Stimulated activated memory B cell treated with anti-CD40 and anti-IgM and Interleukin-4, amounts not matched to agents 10 μg/mL and 1 μg/mL and 100 μg/mL, for 72 hours (primary cell): Measurements from ENCODE around the gene POLR2A.
A peak's percentile ranks its signal among the peaks of the same experiment; 100 is the strongest.

Experiments
- ATAC-seq: fragments of 150-1000 bp; cut with Tn5 transposase; 2 replicates; pipeline ENCODE4 v1.10.0; 2021
- H3K27ac Mint-ChIP-seq: one replicate; pipeline ENCODE4 v1.8.0; 2022; ENCODE audit warnings: mild to moderate bottlenecking, mixed read lengths
- H3K27me3 Mint-ChIP-seq: one replicate; pipeline ENCODE4 v1.8.0; 2022; ENCODE audit warnings: mixed read lengths
- H3K36me3 Mint-ChIP-seq: one replicate; pipeline ENCODE4 v1.8.0; 2022; ENCODE audit warnings: mixed read lengths
- H3K4me1 Mint-ChIP-seq: one replicate; pipeline ENCODE4 v1.8.0; 2022; ENCODE audit warnings: mixed read lengths
- H3K4me3 Mint-ChIP-seq: one replicate; pipeline ENCODE4 v1.8.0; 2022; ENCODE audit warnings: mild to moderate bottlenecking, moderate library complexity, mixed read lengths
- H3K9me3 Mint-ChIP-seq: one replicate; pipeline ENCODE4 v1.8.0; 2022; ENCODE audit warnings: mixed read lengths

POLR2A gene

DNA sequence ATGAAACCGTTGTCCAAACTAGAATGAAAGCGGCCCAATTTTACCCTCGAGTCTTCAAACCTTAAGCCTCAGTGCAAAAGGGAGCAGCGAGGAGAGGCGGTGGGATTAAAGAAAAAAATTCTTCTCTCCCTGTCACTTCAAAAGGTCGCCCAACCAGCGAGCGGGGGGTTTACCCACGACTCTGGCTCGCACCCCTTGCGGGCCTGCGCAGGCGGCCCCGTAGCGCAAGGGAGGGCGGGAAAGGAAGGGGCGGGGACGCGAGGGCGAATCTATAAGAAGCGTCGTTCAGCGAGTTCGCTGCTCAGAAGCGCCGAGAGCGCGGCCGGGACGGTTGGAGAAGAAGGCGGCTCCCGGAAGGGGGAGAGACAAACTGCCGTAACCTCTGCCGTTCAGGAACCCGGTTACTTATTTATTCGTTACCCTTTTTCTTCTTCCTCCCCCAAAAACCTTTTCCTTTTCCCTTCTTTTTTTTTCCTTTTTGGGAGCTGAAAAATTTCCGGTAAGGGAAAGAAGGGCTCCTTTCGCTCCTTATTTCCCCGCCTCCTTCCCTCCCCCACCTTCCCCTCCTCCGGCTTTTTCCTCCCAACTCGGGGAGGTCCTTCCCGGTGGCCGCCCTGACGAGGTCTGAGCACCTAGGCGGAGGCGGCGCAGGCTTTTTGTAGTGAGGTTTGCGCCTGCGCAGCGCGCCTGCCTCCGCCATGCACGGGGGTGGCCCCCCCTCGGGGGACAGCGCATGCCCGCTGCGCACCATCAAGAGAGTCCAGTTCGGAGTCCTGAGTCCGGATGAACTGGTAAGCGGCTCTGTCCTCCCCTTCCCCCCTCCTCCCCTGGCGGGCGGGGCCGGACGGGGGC lies at the start of gene POLR2A:
TSS of gene POLR2A (plus strand) at position 300 of the 852 bp plus-strand sequence.
- Mint-ChIP-seq H3K36me3 (peaks cover 7% of the 10 kb centered on the region), H3K9me3 (no peaks in the 10 kb centered on the region), H3K27ac (peak within 1 kb of the TSS; percentile 100), H3K4me1 (peaks cover 74% of the 10 kb centered on the region), H3K4me3 (peak within 1 kb of the TSS; percentile 99), H3K27me3 (no peaks in the 10 kb centered on the region)
- ATAC-seq, result peak; percentile 84

DNA sequence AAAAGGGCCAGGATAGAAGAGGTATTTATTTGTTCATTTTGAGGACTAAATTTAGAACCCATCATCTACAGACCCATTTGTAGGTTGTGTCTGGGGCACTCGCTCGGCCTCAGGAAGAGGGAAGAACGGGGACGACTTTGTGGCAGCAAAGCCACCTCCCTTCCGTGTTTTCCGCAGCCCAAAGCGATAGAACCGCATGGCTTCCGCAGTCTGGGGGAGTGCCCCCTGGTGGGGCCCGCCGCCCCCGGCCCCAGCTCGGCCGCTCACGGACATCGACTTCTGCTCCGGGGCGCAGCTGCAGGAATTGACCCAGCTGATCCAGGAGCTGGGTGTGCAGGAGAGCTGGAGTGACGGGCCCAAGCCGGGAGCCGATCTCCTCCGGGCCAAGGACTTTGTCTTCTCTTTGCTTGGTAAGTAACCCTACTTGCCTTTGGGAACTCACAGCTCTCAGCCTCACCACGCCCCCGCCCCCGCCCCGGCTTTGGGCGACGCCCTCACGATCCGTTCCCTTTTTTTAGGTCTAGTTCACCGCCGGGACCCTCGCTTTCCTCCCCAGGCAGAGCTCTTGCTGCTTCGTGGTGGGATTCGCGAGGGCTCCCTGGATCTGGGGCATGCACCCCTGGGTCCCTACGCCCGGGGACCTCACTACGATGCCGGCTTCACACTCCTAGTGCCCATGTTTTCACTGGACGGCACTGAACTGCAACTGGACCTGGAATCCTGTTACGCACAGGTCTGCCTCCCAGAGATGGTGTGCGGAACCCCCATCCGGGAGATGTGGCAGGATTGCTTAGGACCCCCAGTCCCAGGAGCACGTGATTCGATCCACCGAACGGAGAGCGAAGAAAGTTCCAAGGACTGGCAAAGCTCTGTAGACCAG lies 48.2 kb upstream of the POLR2A start:
- Mint-ChIP-seq H3K4me3 (peak overlapping the region; percentile 90), H3K27ac (peak overlapping the region; percentile 81), H3K36me3 (peaks cover 21% of the 10 kb centered on the region), H3K27me3 (peaks cover 32% of the 10 kb centered on the region), H3K4me1 (peaks cover 43% of the 10 kb centered on the region), H3K9me3 (no peaks in the 10 kb centered on the region)
- peak; percentile 37 for ATAC-seq

DNA sequence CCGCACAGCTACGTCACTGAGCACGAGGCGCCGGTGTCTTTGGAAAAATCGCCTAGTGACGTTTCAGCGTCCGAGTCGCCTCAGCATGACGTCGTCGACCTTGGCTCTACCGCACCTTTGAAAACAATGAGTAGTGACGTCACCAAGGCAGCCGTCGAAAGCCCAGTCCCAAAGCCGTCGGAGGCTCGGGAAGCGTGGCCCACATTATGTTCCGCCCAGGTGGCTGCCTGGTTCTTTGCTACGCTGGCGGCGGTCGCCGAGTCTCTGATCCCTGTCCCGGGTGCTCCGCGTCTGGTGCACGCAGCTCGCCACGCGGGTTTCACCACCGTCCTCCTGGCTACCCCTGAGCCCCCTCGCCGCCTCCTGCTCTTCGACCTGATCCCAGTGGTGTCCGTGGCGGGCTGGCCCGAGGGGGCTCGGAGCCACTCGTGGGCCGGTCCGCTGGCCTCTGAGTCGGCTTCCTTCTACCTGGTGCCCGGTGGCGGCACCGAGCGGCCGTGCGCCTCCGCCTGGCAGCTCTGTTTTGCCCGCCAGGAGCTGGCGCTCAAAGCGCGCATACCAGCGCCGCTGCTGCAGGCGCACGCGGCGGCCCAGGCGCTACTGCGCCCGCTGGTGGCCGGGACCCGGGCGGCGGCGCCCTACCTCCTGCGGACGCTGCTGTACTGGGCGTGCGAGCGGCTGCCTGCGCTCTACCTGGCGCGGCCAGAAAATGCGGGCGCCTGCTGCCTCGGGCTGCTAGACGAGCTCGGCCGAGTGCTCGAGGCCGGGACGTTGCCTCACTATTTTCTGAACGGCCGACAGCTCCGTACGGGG lies 47.4 kb upstream of the POLR2A start:
- peaks cover 36% of the 10 kb centered on the region for H3K27me3 Mint-ChIP-seq
- peak; percentile 68 for ATAC-seq
- peak overlapping the region; percentile 90 for H3K4me3 Mint-ChIP-seq
- peaks cover 43% of the 10 kb centered on the region for H3K4me1 Mint-ChIP-seq
- peak overlapping the region; percentile 81 for H3K27ac Mint-ChIP-seq
- H3K36me3 Mint-ChIP-seq, result peaks cover 21% of the 10 kb centered on the region
- H3K9me3 Mint-ChIP-seq, result no peaks in the 10 kb centered on the region

DNA sequence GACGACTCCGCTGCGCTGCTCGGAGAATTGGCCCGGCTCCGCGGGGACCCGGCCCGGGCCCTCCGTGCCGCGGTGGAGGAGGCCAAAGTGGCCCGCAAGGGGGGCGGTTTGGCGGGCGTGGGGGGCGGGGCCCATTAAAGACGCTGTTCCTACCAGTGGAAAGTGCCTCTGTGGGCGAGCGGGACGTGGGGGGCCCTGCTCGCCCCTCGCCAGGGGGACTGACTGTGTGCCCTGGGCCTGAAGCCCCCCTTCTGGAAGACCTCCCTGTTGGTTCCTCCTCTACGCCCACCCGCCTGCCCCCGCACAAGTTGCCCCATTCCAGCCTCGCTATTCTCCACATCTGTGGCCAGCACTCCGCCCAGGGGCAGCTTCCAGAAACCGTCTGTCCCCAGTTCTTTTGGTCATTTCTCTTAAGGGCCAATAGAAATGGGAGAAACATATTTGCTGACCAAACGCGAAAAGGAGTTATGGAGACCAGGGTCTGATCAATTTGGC lies 46.8 kb upstream of the POLR2A start:
- Mint-ChIP-seq H3K27me3 (peaks cover 43% of the 10 kb centered on the region), H3K27ac (no peak overlapping the region)
- ATAC-seq, result no peak

DNA sequence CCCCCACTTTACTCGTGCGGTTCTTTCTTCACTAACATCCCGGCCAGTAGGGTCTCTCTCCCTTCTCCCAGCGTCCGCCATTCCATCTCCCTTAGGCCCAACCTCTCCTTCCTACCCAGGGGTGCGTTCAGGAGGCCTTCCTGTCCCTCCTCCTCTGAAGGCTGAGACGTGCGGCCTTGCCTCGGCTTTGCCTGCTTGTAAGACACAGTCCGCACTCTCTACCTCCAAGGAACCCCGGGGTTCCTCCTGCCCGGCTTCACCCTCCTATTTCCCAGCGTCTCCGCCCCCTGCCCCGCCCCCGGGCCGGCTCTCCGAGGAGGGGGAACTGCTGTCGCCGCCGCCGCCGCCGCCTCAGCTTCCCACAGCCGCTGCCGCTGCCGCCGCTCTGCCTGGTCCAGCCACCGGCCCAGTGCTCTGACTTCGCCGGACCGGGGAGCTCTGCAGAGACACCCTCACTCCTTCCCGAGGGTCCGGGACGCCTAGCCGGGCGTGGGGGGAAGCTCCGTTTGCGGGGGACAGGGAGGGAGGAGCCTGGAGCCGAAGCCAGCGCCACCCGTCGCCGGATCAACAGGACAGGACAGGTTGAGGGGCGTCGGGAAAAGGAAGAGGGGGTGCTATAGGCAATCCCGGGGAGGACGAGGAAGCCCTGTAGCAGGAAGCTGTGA lies 46.1 kb upstream of the POLR2A start:
- Mint-ChIP-seq H3K4me1 (peaks cover 43% of the 10 kb centered on the region), H3K27ac (no peak overlapping the region), H3K4me3 (peak overlapping the region; percentile 59), H3K27me3 (peaks cover 49% of the 10 kb centered on the region), H3K36me3 (peaks cover 21% of the 10 kb centered on the region), H3K9me3 (no peaks in the 10 kb centered on the region)
- no peak for ATAC-seq

More for the DNA sequence above, 46.8 kb upstream of the POLR2A start:
- Mint-ChIP-seq H3K4me1 (peaks cover 43% of the 10 kb centered on the region), H3K36me3 (peaks cover 21% of the 10 kb centered on the region), H3K4me3 (peak overlapping the region; percentile 90), H3K9me3 (no peaks in the 10 kb centered on the region)

DNA sequence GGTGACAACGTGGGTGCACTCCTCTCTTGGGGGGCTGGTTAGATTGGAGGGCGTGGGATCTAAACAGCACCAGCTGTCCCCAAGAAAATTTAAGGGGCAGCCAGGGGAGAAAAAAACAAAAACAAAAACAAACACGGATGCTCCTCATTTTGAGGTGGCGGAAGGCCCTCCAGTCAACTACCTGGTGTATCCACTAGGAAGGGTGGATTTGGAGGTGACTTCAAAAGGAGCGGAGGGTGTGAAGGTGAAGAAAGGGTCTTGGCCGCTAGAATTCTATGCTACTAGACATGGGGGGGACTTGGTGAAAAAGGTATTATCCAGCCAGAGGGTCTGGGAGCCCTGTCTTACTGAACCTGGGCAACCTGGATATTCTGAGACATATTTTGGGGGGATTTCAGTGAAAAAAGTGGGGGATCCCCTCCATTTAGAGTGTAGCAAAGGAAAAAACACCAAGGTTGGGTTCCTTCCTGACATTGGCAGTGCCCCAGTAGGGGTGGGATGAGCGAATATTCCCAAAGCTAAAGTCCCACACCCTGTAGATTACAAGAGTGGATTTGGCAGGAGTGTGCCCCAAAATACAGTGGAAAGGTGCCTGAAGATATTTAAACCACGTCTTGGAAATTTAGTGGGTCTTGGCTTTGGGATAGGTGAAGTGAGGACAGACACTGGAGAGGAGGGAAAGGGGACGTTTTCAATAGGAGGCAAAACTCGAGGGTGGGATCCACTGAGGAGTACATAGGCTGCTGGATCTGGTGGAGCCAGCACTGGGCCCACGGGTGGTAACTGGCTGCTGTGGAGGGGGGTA lies 45.3 kb upstream of the POLR2A start:
- Mint-ChIP-seq H3K27me3 (peaks cover 57% of the 10 kb centered on the region), H3K4me3 (peak overlapping the region; percentile 59), H3K4me1 (peaks cover 43% of the 10 kb centered on the region), H3K9me3 (no peaks in the 10 kb centered on the region), H3K36me3 (peaks cover 21% of the 10 kb centered on the region), H3K27ac (no peak overlapping the region)
- no peak for ATAC-seq

DNA sequence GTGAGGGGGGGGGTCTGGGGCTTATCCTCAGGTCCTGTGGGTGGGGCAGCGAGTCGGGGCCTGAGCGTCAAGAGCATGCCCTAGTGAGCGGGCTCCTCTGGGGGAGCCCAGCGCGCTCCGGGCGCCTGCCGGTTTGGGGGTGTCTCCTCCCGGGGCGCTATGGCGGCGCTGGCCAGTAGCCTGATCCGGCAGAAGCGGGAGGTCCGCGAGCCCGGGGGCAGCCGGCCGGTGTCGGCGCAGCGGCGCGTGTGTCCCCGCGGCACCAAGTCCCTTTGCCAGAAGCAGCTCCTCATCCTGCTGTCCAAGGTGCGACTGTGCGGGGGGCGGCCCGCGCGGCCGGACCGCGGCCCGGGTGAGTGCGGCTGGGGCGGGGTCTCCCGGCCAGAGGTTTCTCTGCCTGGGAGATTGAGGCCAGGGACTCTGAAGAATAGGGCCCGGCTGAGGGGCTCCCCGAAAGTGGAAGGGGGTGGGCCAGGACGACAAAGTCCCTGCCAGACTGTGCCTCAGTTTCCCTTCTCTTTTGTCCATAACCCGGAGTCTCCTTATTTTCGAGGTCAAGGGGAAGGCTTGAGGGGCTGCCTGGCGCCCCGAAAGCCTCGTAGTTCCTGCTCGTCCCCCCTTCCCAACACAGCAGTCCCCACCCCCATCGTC lies 44.6 kb upstream of the POLR2A start, which contains the start of gene FGF11:
TSS of gene FGF11 (plus strand) at position 51 of the 651 bp plus-strand sequence. CDS start at position 160, 109 bp downstream.
- peak within 1 kb of the TSS; percentile 72 for H3K27ac Mint-ChIP-seq
- ATAC-seq, result no peak
- H3K4me3 Mint-ChIP-seq, result peak within 1 kb of the TSS; percentile 82
- no peaks in the 10 kb centered on the region for H3K9me3 Mint-ChIP-seq
- H3K36me3 Mint-ChIP-seq, result peaks cover 21% of the 10 kb centered on the region
- peaks cover 62% of the 10 kb centered on the region for H3K27me3 Mint-ChIP-seq
- peaks cover 43% of the 10 kb centered on the region for H3K4me1 Mint-ChIP-seq

DNA sequence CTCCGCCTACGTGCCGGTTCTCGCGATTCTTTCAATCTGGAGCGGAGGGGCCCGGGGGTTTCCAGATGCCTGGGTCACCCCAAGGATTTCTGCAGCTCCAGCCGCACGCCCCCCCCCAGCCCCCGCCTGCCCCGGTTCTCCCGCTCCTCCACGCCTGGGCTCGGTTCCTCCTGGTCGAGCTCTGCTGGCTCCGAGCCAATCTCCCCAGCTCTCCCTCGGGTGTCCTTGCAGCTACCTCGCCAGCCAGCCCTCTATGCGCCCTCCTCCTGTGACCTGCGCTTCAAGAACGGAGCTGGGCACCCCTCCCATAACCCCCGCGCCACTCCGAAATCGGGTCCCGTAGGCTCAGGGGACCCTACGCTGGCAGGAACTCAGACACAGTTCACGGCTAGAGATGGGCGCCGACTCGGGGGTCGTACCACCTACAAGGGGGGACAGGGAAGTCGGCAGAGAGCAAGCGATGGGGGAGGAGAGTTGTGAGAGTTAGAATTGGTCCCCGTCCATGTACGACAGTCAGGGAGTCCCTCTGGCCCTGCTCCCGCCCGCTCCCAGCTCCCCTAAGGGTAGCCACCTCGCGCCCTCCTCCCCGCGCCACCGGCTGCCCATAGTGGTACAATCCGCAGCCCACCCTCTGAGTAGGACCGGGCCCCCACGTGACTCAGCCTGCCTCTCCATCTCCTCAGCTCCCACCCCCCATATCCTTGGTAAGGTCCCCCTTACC lies 43.9 kb upstream of the POLR2A start:
- Mint-ChIP-seq H3K4me3 (peak overlapping the region; percentile 82), H3K36me3 (peaks cover 21% of the 10 kb centered on the region), H3K4me1 (peaks cover 48% of the 10 kb centered on the region), H3K27ac (peak overlapping the region; percentile 72), H3K9me3 (no peaks in the 10 kb centered on the region), H3K27me3 (peaks cover 68% of the 10 kb centered on the region)
- ATAC-seq, result no peak

DNA sequence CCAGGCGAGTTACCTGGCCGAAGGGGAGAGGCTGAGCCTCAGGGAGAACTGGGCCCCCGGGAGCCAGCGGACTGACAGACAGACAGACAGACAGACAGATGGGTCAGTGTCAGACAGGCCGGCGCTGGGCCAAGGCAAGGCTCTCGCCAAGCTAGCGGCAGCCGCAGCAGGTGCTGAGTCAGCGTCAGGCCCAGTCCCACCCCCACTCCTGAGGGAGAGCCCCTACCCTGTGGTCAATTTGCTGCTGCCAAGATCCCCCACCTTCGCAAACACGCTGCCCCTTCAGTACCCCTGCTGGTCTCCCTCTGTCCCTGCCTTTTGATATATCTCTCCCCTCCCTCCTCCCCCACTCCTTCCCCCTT lies 43.4 kb upstream of the POLR2A start:
- no peak for ATAC-seq
- Mint-ChIP-seq H3K9me3 (no peaks in the 10 kb centered on the region), H3K4me3 (peak overlapping the region; percentile 82), H3K4me1 (peaks cover 53% of the 10 kb centered on the region), H3K27ac (peak overlapping the region; percentile 72), H3K36me3 (peaks cover 21% of the 10 kb centered on the region), H3K27me3 (peaks cover 73% of the 10 kb centered on the region)

DNA sequence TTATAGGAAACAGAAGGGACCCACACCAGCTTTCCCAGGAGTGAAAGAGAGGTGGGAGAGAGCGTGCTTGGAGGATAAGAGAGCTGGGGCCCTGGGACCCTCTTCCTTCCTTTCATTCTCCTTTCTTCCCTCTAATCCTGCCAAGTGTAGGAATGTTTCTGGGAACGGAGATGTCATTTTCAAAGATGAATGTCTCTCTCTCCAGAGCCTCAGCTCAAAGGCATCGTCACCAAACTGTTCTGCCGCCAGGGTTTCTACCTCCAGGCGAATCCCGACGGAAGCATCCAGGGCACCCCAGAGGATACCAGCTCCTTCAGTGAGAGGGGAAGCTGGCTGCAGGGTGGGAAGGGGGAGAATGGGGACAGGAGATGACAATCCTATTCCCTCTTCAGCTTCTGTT lies 42.9 kb upstream of the POLR2A start:
- peaks cover 50% of the 10 kb centered on the region for H3K4me1 Mint-ChIP-seq
- no peak overlapping the region for H3K27ac Mint-ChIP-seq
- H3K36me3 Mint-ChIP-seq, result peaks cover 21% of the 10 kb centered on the region
- no peaks in the 10 kb centered on the region for H3K9me3 Mint-ChIP-seq
- ATAC-seq, result no peak
- peaks cover 78% of the 10 kb centered on the region for H3K27me3 Mint-ChIP-seq
- H3K4me3 Mint-ChIP-seq, result no peak overlapping the region

DNA sequence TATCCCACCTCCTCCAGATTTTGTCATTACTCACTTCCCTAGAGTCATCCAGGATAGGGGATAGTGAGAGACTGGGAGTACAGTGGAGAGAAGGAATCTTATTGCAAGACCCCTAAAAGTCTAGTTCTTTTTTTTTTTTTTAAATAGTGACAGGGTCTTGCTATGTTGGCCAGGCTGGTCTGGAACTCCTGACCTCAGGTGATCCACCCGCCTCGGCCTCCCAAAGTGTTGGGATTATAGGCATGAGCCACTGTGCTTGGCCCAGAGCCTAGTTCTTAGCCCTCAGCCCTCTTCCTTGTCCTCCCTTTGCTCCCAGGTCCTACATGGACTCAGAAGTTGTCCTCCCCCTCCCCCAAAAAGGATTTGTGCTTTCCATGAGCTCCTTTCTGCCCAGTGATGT lies 42.0 kb upstream of the POLR2A start:
- no peak for ATAC-seq
- Mint-ChIP-seq H3K9me3 (no peaks in the 10 kb centered on the region), H3K4me1 (peaks cover 42% of the 10 kb centered on the region), H3K36me3 (peaks cover 15% of the 10 kb centered on the region), H3K27me3 (peaks cover 85% of the 10 kb centered on the region), H3K27ac (no peak overlapping the region), H3K4me3 (no peak overlapping the region)

DNA sequence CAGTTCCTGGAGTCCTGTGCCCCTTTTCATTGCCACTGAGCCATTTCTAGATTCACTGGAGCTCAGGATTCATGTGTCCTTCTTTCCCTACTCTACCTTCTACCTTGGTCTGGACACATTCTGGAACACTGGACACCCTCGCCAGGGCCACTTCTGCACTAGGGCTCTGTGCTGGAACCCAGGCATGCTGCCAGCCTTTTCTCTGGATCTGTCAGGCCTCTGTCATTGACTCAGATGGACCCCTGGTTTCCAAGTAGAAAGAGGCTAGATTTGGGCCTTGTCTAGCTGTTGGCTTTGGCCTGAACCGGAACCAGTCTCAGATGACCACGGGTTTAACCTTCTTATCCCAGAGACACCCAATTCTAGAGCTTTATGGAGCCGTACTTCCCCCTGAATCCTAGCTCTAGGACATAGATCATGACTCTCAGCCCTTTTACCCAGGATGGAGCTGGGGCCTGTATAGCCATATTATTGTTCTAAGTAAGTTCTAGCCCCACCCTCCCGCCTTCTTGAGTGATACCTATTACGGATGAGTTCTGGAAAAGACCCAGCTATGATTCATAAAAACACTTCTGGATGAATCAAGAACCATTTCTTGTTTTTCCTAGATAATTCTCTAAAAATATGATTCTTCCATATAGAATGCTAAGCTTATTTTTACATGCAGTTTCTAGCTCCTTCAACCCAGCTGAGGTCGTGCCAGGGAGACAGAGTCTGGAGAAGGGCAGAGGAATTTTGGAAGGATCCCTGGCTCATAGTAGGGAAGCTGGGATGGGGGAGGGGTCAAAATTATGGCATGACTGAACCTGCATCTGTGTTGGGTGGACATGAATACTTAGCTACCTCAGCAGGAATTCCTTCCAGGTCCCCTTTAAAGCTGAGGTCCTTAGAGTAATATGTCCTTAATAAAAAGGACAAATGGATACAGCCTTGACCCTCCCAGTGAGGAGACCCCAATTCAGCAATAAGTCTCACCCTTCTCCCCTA lies 40.4 kb upstream of the POLR2A start:
- no peak for ATAC-seq
- Mint-ChIP-seq H3K9me3 (no peaks in the 10 kb centered on the region), H3K4me1 (peaks cover 29% of the 10 kb centered on the region), H3K27ac (no peak overlapping the region), H3K36me3 (peaks cover 3% of the 10 kb centered on the region), H3K4me3 (no peak overlapping the region), H3K27me3 (peaks cover 86% of the 10 kb centered on the region)
